ENCODE measurements around the gene MYMK. TPM values are rescaled to one million over a fixed set of nuclear protein-coding genes. Genes with fewer than 3 reads are reported as not detected.

The MYMK gene
- total RNA-seq, 1 donor from 2014 or later, result not detected

- Histone ChIP-seq H3K9me3 (no peaks in the 10 kb centered on the region), H3K4me3 (no peak overlapping the region), H3K4me1 (peaks cover 24% of the 10 kb centered on the region), H3K27me3 (no peaks in the 10 kb centered on the region), H3K36me3 (no peaks in the 10 kb centered on the region), H3K27ac (no peak overlapping the region)
- DNase-seq (ENCODE audit: extremely low spot score in 2 of 2), result no peak
- intact Hi-C loops (cut with DNase I), result no loop called here
- TF ChIP-seq POLR2A (IDR thresholded peaks at IDR 0.05) (no peak), POLR2AphosphoS5 (IDR thresholded peaks at IDR 0.05; ENCODE audit: insufficient read depth in 1 of 2, low read depth in 1 of 2) (no peak), CTCF (IDR thresholded peaks at IDR 0.05) (no peak)
Measured at GRCh38 chr9:133526721-133527321, 2.1 kb upstream of the MYMK start.

- Histone ChIP-seq H3K27ac (no peak overlapping the region), H3K36me3 (no peaks in the 10 kb centered on the region), H3K9me3 (no peaks in the 10 kb centered on the region), H3K27me3 (no peaks in the 10 kb centered on the region), H3K4me3 (no peak overlapping the region), H3K4me1 (peaks cover 24% of the 10 kb centered on the region)
- TF ChIP-seq POLR2AphosphoS5 (IDR thresholded peaks at IDR 0.05; ENCODE audit: insufficient read depth in 1 of 2, low read depth in 1 of 2) (no peak), CTCF (IDR thresholded peaks at IDR 0.05) (no peak), POLR2A (IDR thresholded peaks at IDR 0.05) (no peak)
- intact Hi-C loops (cut with DNase I), result no loop called here
- no peak for DNase-seq (ENCODE audit: extremely low spot score in 2 of 2)
Measured at GRCh38 chr9:133525677-133526076, 918 bp upstream of the MYMK start.

- no peak for TF ChIP-seq POLR2A (IDR thresholded peaks at IDR 0.05)
- TF ChIP-seq POLR2AphosphoS5 (IDR thresholded peaks at IDR 0.05; ENCODE audit: insufficient read depth in 1 of 2, low read depth in 1 of 2), result no peak
- TF ChIP-seq CTCF (IDR thresholded peaks at IDR 0.05), result no peak
Measured at GRCh38 chr9:133524146-133524545, 613 bp downstream of the MYMK start.

GRCh38 chr9:133523106-133523505, 1.7 kb downstream of the MYMK start:
- DNase-seq (ENCODE audit: extremely low spot score in 2 of 2), result no peak
- Histone ChIP-seq H3K4me3 (no peak overlapping the region), H3K4me1 (peaks cover 19% of the 10 kb centered on the region), H3K27me3 (no peaks in the 10 kb centered on the region), H3K27ac (no peak overlapping the region), H3K9me3 (no peaks in the 10 kb centered on the region), H3K36me3 (no peaks in the 10 kb centered on the region)
- intact Hi-C loops (cut with DNase I), result no loop called here
- TF ChIP-seq POLR2A (IDR thresholded peaks at IDR 0.05), result no peak
- no peak for TF ChIP-seq POLR2AphosphoS5 (IDR thresholded peaks at IDR 0.05; ENCODE audit: insufficient read depth in 1 of 2, low read depth in 1 of 2)
- TF ChIP-seq CTCF (IDR thresholded peaks at IDR 0.05), result no peak

More at GRCh38 chr9:133524146-133524545, 613 bp downstream of the MYMK start:
- H3K27ac ChIP-seq, result no peak overlapping the region
- peaks cover 24% of the 10 kb centered on the region for H3K4me1 ChIP-seq
- intact Hi-C loops (cut with DNase I), result no loop called here
- no peaks in the 10 kb centered on the region for H3K36me3 ChIP-seq
- no peaks in the 10 kb centered on the region for H3K27me3 ChIP-seq
- H3K4me3 ChIP-seq, result no peak overlapping the region
- DNase-seq (ENCODE audit: extremely low spot score in 2 of 2), result no peak
- H3K9me3 ChIP-seq, result no peaks in the 10 kb centered on the region

- TF ChIP-seq POLR2AphosphoS5 (IDR thresholded peaks at IDR 0.05; ENCODE audit: insufficient read depth in 1 of 2, low read depth in 1 of 2) (no peak), CTCF (IDR thresholded peaks at IDR 0.05) (no peak), POLR2A (IDR thresholded peaks at IDR 0.05) (no peak)
- no peak for DNase-seq (ENCODE audit: extremely low spot score in 2 of 2)
- intact Hi-C loops (cut with DNase I), result no loop called here
Measured at GRCh38 chr9:133522073-133522910, 2.5 kb downstream of the MYMK start.

More at GRCh38 chr9:133522073-133522910, 2.5 kb downstream of the MYMK start:
- Histone ChIP-seq H3K9me3 (no peaks in the 10 kb centered on the region), H3K4me1 (peaks cover 11% of the 10 kb centered on the region), H3K4me3 (no peak overlapping the region), H3K36me3 (no peaks in the 10 kb centered on the region), H3K27ac (no peak overlapping the region), H3K27me3 (no peaks in the 10 kb centered on the region)
